HPDE6-E6E7 (cell line): ENCODE measurements around the gene MORC3.
"Not testable (repeated sequence)": the region's sequence is repeated elsewhere in the genome, so short reads cannot be mapped to it uniquely, and the experiment has no call there.

Experiments used
- DNase-seq: peaks from one replicate; pipeline ENCODE4 v3.0.0; 2011; ENCODE audit warnings: missing footprints; ENCODE audit errors: extremely low spot score

The MORC3 gene

DNA sequence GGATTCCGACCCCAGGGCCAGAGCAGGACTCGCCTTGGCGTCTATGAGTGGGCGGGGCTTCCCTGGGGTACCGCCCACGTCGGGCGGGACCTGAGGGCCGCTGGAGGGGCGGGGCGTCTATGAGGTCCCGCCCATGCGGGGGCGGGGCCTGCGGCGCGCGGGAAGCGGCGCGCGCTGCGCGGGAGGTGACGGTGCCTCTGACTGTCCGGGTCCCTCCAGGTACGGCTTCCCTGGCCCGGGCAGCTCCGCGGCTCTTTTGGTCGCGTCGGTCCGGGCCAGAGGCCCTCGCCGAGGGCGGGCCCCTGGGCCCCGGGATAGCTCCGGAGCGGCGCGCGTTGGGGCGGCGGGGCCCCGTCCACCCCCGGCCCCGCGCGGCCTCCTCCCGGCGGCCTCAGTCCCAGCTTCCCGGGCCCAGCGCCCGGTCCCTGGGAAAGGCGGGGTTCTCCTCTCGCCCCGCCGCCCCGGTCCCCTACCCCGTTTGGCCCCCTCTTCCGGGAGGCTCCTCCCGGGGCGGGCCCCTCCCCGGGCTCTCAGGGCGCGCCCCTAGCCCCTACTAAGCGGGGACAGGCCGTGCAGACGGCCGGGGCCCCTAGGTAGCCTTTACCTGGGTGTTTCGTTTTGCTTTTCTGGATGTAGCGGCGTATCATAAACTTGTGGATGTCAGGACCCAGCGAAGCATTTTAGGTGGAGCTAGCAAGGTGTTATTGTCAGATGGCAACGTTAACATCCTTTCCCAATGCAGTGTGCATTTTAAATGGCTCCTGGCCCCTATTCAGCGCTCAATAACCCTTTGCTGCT is 65.4 kb downstream of the MORC3 start, which contains the start of gene CHAF1B:
Gene CHAF1B, plus strand, starts transcription at position 160 of the 798 bp plus-strand sequence. CDS start 745 bp downstream, outside the sequence.
- DNase-seq, result peak; percentile 67

DNA sequence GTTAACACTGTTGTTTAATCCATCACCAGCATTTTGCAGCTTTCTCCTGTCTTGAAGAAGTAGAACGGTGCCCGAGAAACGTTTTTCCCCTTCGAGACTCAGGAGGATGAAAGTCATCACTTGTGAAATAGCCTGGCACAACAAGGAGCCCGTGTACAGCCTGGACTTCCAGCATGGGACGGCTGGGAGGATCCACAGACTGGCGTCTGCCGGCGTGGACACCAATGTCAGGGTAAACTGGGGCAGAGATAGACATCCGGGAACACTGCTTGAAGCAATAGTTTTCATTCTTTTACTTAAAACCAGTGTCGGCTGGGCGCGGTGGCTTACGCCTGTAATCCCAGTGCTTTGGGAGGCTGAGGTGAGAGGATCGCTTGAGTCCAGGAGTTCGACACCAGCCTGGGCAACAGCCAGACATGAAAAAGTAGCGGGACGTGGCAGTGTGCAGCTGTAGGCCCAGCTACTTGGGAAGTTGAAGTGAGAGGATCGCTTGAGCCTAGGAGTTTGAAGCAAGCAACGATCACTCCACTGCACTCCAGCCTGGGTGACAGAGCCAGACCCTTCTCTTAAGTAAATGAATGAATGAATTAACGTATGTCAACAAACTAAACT is 66.1 kb downstream of the MORC3 start:
- no peak for DNase-seq

DNA sequence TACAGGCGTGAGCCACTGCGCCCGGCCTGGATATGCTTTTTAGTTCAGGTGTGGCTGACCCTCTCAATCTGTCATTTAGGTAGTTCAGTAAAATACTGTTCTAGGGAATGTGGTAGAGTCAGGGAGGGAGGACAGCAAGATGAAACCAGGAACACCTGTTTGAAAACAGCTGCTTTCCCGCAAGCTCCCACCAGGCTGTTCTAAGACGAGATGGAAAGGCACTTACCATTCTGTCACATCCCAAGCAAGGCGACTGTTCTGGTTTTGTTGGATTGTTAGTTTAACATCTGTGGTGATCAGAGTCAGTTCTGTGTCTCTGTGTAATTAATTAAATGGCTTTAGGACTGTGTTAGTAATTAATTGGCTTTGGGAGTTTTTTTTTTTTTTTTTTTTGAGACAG is 68.1 kb downstream of the MORC3 start:
- no peak for DNase-seq

DNA sequence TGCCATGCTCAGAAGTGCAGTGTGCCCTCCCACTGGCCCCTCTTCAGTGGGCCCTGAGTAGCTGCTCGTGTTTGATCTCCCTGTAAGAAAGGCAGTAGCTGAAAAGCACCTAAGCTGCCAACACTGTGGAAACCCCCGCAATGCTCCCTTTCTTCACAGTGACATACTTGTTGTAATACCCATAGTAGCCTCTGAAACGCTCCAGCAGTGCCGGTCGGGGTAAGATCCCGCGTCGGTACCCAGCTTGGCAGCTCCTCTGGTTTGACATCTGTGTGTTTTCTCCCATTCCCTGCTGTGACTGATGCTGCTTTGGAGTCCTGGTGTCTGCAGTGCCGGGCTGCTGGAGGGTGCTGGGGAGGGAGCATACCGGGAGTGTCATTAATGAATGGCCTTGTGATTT is 68.8 kb downstream of the MORC3 start:
- DNase-seq, result no peak

DNA sequence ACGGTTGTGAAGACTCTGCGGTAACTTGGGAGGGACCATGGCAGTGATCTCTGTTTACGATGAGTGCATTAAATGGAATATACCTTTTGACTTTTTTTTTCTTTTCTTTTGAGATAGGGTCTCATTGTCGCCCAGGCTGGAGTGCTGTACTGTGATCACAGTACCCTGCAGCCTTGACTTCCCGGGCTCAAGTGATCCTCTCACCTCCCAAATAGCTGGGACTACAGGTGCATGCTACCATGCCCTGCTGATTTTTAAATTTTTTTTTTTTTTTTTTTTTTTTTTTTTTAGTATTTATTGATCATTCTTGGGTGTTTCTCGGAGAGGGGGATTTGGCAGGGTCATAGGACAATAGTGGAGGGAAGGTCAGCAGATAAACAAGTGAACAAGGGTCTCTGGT is 71.7 kb downstream of the MORC3 start:
- not testable (repeated sequence) for DNase-seq

DNA sequence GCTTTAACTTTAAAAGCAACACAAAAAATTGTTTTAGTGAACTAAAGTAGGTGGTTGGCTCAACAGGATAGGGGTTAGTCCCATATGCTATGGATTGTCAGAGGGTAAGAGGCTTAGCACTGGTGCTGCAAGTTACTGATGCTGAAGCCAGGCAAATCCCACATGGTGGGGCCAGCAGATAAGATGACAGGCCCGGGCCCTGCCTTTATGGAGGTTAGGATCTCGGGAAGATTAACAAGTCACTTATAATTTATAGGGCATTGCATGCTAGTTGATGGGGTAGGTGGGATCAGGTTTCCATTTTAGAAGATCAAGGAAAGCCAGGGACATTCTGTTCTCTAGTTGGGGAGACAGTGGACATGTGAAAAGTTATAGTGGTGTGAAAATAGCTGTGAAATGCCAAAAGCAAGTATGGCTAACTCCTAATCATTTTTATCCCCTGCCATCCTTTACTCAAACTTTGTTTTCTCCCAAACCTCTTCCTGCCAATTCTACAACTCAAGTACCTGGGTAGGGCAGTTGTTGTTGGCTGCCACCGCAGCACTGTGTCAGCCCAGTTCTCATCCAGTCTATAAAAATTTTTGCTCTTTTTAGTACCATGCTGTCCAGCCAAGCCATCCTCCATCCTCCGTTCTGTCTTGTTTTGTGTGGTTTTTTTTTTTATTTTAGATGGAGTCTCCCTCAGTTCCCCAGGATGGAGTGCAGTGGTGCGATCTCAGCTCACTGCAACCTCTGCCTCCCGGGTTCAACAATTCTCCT is 75.5 kb downstream of the MORC3 start:
- DNase-seq, result no peak

DNA sequence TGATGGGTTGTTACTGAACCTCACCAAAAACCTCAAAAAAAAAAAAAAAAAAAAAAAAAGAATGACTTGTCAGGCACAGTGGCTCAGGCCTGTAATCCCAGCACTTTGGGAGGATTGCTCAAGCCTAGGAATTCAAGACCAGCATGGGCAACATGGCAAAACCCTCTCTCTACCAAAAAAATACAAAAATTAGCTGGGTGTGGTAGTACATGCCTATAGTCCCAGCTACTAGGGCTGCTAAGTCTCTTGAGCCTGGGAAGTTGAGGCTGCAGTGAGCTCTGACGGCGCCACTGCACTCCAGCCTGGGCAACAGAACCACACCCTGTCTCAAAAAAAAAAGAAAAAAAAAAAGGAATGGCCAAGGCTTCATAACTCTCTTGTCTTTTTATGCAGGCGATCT is 76.3 kb downstream of the MORC3 start:
- DNase-seq, result no peak

DNA sequence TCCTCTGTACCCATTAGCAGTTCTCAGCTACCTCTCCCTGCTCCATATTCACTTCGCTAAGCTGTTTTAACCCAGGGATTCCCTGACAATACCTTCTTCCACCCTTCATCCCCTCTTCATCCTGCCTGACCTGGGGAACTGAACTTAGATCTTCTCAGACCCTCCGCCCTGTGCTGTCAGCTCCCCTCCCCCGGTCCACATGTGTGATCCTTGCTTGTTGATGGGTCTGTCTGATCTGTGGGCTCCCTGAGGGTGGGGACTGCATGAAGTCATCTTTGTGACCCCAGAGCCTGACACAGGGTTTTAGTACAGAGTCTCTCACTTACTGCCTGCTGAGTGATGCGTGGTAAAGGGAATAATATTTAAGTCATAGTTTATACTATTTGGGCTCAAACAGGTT is 77.0 kb downstream of the MORC3 start:
- DNase-seq, result no peak

DNA sequence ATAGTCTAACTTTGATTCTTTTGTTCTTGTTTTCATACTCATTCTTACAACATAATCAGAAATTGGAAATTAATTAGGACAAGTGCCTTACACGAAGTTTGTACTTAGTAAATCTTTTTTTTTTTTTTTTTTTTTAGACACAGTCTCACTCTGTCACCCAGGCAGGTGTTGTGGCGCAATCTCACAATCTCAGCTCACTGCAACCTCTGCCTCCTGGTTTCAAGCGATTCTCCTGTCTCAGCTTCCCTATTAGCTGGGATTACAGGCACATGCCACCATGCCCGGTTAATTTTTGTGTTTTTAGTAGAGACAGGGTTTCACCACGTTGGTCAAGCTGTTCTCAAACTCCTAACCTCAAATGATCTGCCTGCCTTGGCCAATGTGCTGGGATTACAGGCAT is 77.6 kb downstream of the MORC3 start:
- no peak for DNase-seq

DNA sequence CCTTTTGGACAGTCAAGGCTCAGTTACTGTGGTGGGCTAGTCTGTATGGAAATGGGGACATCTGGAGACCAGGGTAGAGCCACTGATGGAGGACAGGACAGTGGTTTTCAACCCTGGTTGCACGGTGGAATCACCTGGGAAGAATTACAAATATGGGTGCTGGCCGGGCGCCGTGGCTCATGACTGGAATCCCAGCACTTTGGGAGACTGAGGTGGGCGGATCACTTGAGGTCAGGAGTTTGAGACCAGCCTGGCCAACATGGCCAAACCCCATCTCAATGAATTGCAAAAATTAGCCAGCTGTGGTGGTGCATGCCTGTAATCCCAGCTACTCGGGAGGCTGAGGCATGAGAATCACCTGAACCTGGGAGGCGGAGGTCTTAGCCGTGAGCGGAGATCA is 79.7 kb downstream of the MORC3 start:
- DNase-seq, result not testable (repeated sequence)

DNA sequence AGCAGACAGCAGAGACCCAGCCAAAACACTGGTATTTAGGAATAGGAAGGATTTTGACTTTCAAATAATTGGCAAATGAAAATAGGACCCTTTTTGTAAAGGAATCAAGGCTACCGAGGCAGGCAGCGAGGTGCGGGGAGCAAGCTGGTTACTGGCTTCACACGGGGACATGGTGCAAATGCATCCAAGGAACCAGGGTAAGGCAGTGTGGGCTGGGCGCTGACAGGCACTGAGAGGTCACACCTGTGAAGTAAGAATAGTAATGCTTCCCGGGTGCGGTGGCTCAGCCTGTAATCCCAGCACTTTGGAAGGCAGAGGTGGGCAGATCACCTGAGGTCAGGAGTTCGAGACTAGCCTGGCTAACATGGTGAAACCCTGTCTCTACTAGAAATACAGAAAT is 80.7 kb downstream of the MORC3 start:
- no peak for DNase-seq

DNA sequence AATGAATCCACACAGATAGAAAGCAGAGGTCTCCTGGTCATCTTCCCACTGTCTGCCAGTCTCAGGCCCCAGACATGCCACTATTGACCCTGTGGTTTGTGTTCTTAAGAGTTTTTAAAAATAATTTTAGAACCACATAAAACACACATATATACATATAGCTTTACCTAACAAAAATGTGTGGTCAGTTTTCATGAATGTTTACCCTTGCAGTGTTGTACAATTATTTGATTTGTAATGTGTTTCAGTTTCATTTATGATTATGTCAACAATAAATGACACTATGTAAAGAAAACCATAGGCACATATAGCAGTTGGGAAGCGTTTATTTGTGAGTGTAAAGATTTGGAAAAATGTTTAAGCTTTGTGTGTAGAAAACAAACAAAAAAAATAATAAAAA is 82.3 kb downstream of the MORC3 start:
- no peak for DNase-seq

DNA sequence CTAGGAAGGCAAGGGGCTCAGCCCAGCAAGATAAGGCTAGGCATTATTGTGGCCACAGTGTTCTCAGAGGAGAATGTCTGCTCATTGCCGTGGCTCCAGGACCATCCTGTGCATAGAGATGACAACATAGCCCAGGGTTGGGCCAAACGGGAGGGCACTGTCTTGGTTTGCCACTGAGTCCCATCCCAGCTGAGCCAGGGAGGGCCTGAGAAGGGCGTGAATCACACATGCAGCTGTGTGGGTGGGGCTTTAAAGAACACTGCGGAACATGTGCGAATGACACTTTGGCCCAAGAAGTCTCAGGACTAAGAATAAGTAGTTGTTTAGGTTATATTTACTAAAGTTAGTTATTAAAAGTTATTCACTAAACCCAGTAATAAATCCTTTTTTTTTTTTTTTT is 83.7 kb downstream of the MORC3 start:
- no peak for DNase-seq

DNA sequence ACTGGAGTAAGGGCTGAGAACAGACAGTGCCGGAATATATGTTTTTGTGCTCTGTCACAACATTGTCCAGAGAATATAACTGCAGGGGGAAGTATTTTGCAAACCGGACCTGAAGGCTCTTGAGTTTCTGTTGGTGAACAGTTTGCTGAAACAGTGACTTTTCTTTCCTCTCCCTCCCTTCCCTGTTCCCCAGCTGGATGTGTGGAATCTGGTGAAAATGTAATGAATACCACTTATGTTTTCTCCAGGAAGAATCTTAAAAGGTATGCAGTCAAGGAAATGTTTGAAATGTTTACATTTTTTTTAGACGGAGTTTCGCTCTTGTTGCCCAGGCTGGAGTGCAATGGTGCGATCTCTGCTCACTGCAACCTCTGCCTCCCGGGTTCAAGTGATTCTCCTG is 88.6 kb downstream of the MORC3 start:
- no peak for DNase-seq

DNA sequence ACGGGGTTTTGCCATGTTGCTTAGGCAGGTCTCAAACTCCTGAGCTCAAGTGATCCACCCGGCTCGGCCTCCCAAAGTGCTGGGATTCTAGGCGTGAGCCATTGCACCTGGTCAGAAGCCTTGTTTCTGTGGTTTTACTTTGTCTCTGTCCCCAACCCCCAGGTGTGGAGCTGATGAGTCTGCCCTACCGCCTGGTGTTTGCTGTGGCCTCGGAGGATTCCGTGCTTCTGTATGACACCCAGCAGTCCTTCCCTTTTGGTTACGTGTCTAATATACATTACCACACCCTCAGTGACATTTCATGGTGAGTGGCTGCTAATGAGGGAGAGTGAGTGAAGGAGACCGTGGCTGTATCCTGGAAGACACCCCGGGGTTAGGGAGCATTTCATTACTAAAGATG is 91.3 kb downstream of the MORC3 start:
- no peak for DNase-seq

DNA sequence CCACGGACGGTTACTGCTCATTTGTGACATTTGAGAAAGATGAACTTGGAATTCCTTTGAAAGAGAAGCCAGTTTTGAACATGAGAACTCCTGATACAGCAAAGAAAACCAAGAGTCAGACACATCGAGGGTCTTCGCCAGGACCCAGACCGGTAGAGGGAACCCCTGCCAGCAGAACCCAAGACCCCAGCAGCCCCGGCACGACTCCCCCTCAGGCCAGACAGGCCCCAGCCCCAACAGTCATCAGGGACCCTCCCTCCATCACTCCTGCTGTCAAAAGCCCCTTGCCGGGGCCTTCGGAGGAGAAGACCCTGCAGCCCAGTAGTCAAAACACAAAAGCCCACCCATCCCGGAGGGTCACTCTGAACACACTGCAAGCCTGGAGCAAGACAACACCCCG is 92.9 kb downstream of the MORC3 start:
- no peak for DNase-seq

DNA sequence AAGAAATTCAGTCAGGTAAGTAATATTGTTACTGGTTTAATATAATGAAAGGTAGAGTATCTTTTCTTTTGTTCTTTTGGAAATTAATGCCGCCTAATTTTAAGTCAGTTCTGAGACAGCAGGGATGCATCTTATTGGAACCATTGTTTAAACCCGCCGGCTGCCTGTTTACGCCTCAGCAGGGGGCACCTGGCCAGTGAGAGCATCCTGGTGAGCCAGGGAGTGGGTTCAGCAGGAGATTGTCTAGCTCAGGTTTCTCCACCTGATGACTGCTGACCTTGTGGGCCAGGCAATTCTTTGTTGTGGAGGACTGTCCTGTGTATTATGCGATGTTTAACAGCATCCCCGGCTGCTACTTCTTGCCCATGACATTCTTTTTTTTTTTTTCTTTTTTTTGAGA is 95.4 kb downstream of the MORC3 start:
- no peak for DNase-seq

DNA sequence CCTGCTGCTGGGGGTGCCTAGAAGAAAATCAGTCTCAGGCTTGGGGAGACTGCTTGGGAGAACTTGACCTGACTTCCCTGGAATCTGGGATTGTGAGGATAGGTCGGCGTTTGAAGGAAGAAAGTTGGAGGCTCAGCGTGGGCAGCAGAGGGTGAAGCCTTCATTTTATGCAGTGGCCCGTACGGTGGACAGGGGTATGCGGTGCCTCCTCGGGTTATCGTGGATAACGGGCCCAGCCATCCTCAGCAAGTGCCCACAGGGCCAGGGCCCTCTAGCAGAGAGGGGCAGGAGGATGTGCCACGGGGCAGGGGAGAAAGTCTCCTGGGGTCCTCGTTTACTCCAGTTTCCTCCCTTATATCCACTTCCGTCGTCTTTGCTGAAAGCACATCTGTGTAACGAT is 99.2 kb downstream of the MORC3 start:
- no peak for DNase-seq

DNA sequence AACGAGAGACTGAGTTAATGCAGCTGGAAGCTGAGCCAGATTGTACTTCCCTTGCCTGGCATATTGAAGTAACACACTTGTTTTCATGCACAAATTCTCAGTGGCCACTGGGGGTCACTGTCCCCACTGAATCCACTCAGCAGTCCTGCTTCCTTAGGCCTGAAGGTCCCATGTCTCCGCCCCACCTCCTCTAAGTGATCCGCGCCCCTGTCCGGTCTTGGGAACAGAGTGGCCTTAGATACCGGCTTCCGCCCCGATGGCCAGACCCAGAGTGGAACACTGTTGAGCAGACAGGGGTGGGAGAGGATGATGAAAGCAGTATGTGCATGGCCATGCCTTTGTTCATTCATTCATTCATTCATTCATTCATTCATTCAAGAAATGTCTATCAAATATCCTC is 100.0 kb downstream of the MORC3 start:
- peak; percentile 86 for DNase-seq

DNA sequence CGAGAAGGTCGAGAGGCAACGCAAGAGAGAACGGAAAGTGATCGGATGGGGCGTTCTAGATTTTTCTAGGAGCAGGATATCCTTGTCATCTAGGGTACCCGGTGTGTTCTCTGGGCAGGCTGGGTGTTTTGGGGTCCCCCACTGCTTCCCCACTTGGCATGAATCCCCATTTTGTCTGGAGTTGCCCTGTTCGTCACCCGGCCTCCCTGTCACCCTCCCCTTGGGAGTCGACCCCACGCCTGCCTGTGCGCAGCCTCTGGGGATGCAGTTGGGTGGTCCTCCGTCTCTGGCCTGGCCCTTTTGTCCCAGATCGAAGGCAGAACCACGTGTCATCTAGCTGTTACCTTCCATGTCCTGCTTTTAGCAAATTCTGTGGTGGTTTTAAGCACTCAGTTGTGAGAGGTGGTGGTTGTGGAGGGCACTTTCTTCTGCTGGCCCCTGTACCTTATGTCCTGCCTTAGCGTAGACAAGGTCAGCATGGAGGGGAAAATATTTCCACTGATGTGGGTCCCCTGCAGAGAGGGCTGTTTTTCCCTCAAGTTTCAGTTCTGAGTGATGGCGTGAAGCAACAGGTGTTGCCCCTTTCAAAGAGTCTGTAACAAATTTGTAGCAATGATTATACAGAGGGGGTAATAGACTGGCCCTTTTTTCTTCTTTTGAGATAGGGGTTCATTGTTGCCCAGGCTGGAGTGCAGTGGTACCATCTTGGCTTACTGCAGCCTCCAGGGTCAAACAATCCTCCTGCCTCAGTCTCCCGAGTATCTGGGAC is 100.8 kb downstream of the MORC3 start:
- no peak for DNase-seq

DNA sequence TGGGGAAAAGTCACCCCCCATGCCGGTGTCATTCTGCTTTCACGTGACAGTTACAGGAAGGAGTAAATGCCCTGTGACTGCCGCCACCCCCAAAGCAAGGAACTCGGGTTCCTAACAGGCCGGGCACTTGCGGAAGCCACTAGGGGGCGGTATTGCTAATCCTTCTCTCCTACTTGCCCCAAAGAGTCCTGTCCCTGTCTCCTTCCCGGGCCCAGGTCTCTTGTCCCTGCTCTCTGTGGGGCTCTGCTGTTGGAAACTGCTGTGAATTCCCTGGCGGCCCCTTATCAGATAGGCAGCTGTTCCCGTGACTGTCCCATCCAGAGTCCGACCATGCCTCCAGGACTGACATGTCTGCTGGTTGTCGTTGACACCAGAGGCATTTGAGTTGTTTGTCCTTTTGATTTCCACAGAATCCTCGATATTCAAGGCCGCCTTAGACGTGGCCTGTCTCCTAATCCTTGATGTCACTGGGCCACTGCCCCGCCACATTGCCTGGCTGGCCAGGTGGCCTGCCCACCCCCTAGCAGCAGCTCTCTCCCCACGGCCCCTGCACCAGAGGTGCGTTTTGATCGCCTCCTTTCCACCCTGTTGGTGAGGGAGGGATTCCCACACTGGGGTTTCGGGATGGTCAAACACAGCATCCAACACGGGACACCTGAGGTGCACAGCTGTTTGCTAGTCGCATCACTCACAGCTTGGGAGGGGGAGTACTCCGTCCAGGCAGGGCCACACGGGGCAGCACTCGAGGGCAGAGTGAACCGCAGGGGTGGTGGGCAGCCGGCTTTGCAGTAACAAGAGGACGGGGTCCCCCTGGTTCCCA is 102.5 kb downstream of the MORC3 start:
- peak; percentile 55 for DNase-seq
